ENCODE measurements around the gene RCC2.
"Not testable (repeated sequence)": the region's sequence is repeated elsewhere in the genome, so short reads cannot be mapped to it uniquely, and the experiment has no call there.

Gene RCC2

DNA sequence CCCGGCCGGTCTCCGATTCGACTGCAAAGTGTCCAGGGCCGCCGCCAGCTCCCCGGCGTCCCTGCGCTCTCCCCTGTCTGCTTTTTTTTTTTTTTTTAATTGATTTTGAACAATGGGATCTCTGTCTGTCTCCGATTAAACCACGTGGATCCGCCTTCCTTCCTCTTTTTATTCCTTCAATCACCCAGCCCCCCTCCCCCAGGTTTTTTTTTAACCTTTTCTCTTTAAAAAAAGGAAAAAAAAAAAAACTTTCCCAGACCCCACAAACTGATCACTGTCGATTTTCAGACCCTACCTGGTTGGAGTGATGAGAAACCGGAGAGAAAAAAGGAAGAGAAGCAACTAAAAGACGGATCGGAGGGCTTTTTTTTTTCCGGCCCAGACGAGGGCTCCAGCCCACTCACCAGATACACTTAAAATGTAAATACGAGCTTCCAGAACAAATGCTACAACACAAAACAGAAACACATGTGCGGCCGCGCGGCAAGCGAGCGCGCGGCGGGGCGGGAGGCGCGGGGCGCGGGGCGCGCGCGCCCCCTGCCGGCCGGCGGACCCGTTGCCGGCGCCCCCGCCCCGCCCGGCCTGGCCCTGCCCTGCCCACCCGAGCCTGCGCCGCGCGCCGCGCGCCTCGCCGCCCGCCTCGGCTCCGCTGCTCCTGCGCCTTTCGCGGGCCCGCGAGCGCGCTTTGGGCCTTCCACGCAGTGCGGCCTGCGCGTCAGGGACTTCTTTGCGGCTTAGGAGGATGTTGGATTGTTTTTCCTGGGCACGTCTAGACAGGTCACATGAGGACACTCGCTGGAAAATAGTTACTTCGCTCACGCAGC lies at the start of gene RCC2:
Gene RCC2 (minus strand): TSS at position 428 of the 824 bp plus-strand sequence. CDS start 1,163 bp downstream, outside the sequence.
- DNase-seq (ENCODE audit: low read depth) = peak; percentile 50

DNA sequence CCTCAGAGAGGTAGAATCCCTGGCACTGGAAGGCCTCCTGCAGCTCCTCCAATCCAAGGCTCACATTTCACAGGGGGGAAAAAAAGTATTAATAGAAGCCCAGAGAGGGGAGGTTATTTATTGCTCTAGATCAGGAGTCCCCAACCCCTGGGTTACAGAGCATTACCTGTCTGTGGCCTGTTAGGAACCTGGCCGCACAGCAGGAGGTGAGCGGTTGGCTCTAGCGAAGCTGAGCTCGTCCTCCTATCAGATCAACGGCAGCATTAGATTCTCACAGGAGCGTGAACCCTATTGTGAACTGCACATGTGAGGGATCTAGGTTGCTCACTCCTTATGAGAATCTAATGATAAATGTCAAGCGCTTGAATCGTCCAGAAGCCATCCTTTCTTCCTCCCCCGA lies 46.8 kb upstream of the RCC2 start:
- DNase-seq (ENCODE audit: low read depth) = no peak

DNA sequence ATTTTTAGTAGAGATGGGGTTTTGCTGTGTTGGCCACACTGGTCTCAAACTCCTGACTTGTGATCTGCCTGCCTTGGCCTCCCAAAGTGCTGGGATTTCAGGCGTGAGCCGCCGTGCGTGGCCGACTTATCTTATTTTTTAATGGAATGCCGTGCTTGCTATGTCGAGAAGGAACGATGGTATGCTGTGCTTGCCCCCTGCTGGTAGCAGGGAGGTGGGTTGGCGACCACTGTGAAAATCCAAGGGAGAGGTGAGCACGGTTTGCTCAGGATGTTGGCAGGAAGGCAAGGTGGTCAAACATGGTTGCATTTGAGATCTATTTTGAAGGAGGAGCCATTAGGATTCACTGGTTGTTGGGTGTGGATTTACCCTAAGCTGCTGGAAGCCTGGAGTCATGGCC lies 45.8 kb upstream of the RCC2 start:
- DNase-seq (ENCODE audit: low read depth) = no peak

DNA sequence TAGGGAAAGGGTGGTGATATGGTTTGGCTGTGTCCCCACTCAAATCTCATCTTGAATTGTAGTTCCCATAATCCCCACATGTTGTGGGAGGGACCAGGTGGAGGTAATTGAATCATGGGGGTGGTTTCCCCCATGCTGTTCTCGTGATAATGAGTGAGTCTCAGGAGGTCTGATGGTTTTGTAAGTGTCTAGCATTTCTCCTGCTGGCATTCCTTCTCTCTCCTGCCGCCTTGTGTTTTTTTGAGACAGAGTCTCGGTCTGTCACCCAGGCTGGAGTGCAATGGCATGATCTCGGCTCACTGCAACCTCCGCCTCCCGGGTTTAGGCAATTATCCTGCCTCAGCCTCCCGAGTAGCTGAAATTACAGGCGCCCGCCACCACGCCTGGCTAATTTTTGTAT lies 42.5 kb upstream of the RCC2 start:
- not testable (repeated sequence) for DNase-seq (ENCODE audit: low read depth)

DNA sequence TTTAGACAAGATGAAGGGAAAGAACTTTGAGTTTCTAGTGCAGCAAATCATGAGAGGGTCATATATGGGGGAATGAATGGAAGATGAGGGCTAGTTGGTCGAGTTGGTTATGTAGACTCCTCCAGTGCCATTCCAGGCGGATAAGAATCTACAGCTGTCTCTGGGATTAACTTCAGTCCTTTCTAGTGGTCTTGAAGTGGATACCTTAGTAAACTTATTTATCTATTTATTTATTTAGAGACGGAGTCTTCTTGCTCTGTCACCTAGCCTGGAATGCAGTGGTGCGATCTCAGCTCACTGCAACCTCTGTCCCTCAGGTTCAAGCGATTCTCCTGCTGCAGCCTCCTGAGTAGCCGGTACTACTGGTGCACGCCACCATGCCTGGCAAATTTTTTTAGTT lies 41.4 kb upstream of the RCC2 start:
- DNase-seq (ENCODE audit: low read depth) = no peak

DNA sequence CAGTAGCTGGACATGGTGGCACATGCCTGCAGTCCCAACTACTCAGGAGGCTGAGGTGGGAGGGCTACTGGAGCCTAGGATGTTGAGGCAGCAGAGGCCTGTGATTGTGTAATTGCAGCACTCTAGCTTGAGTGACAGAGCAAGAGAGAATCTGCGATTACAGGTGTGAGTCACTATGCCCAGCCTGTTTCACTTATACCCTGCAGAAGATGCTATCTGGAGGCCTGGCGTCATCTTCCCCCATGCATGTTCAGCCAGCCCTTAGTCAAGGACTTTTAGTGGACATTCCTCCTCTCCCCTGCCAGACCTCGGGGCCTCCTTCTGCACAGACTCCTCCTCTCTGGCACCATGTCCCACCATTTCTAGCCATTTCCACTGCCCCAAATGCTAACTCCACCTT lies 36.3 kb upstream of the RCC2 start:
- DNase-seq (ENCODE audit: low read depth) = no peak

DNA sequence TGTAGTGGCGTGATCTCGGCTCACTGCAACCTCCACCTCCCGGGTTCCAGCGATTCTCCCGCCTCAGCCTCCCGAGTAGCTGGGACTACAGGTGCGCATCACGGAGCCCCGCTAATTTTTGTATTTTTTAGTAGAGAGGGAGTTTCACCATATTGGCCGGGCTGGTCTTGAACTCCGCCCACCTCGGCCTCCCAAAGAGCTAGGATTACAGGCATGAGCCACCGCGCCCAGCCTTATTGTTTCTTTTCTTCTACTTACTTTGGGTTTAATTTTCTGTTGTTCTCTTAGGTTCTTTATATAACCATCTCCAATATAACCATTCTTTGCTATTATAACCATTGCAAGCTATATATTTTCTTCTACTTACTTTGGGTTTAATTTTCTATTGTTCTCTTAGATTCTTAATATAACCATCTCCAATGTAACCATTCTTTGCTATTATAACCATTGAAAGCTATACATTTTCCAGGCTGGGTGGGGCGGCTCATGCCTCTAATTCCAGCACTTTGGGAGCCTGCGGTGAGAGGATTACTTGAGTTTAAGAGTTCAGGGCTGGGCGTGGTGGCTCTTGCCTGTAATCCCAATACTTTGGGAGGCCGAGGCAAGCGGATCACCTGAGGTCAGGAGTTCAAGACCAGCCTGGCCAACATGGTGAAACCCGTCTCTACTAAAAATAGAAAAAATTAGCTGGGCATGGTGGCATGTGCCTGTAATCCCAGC lies 35.5 kb upstream of the RCC2 start:
- DNase-seq (ENCODE audit: low read depth) = not testable (repeated sequence)

DNA sequence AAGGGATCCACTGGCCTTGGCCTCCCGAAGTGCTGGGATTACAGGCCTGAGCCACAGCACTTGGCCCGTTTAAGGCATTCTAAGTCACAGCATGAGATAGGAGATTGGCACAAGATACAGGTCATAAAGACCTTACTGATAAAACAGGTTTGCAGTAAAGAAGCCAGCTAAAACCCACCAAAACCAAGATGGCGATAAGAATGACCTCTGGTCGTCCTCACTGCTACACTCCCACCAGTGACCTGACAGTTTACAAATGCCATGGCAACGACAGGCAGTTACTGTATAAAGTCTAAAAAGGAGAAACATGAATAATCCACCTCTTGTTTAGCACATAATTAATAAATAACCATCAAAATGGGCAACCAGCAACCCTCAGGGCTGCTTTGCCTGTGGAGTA lies 33.3 kb upstream of the RCC2 start:
- no peak for DNase-seq (ENCODE audit: low read depth)

DNA sequence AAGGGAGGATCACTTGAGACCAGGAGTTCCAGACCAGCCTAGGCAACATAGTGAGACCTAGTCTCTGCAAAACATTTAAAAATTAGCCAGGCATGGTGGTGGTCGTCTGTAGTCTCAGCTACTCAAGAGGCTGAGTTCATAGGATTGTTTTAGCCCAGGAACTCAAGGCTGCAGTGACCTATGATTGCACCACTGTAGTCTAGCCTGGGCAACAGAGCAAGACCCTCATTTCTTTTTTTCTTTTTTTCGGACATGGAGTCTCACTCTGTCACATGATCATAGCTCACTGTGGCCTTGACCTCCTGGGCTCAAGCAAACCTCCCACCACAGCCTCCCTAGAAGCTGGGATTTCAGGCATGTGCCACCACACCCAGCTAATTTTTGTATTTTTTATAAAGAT lies 31.9 kb upstream of the RCC2 start:
- DNase-seq (ENCODE audit: low read depth) = no peak

DNA sequence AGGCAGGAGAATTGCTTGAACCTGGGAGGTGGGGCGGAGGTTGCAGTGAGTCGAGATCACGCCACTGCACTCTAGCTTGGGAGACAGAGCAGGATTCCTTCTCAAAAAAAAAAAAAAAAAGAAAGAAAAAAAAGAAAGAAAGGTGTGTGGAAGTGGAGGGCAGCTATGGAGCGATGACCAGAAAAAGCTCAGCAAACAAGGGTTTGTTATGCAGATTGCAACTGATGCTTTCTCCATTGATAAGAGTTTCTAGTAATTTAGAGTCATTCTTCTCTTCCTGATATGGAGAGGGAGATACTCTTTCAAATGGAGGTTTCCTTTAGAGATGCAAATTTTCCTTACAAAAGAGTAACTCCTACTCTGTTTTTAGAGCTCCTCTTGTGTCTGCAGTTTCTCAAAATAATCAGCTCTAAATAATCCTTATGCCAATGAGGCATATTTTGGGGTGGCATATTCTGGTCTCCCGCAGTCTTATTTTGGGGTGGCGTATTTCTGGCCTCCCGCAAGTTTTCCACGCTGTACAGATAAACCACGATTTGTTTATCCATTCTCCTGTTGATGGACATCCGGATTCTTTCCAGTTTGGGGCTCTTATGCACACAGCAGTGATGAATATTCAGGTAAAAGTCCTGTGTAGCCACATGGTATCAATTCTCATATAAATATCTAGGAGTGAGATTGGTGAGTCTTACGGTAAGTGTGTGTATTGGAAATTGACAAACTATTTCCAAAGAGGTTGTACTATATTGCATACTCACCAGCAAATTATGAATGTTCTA lies 30.7 kb upstream of the RCC2 start:
- DNase-seq (ENCODE audit: low read depth) = no peak

DNA sequence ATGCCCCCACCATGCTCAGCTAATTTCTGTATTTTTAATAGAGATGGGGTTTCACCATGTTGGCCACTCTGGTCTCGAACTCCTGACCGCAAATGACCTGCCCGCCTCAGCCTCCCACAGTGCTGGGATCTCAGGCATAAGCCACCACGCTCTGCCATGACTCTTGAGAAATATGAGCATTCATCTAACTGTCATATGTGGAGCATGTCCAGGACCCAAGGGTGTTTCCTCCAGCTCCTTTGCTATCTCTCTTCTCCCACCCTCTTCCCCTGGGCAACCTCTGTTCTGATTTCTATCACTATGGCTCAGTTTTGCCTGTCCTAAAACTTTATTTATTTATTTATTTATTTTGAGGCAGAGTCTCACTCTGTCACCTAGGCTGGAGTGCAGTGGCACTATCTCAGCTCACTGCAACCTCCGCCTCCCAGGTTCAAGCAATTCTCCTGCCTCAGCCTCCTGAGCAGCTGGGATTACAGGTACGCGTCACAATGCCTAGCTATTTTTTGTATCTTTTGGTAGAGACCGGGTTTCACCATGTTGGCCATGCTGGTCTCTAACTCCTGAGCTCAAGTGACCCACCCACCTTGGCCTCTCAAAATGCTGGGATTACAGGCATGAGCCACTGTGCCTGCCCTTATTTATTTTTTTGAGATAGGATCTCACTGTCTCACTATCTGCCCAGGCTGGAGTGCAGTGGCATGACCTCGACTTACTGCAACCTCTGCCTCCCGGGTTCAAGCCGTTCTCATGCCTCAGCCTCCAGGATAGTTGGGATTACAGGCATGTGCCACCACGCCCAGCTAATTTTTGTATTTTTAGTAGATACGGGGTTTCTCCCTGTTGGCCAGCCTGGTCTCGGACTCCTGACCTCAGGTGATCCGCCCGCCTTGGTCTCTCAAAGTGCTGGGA lies 29.1 kb upstream of the RCC2 start:
- not testable (repeated sequence) for DNase-seq (ENCODE audit: low read depth)

DNA sequence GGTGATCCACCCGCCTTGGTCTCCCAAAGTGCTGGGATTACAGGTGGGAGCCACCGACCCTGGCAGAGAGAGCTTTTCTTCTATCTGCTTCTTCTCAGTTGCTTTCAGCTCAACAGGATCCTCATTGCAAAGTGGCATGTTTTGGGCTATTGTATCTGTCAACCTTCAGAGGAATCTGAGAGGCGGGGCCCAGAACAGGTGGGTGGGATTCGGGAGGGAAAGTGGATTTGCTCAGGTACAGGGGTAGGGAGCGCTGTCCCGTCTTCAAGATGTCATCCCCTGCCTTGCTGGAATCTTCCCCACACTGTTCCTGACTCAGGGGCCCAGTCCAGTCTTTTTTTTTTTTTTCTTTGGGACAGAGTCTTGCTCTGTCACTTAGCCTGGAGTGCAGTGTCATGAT lies 26.9 kb upstream of the RCC2 start:
- DNase-seq (ENCODE audit: low read depth) = no peak

DNA sequence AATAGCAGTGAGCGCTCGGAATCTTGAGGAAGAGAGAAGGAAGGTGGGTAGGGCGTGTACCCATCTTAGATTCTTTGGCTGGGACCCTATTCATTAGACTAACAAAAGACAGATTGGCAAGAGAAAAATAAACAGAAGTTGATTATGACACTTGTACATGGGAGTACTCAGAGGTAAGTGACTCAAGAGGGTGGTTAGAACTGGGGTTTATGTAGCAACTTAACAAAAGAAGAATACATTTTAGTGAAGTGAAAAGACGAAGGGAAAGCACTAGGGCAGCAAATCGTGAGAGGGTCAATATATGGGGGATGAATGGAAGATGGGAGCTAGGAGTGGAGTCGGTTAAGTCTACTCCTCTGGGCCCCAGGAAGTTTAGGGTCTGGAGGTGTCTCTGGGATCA lies 25.8 kb upstream of the RCC2 start:
- no peak for DNase-seq (ENCODE audit: low read depth)

DNA sequence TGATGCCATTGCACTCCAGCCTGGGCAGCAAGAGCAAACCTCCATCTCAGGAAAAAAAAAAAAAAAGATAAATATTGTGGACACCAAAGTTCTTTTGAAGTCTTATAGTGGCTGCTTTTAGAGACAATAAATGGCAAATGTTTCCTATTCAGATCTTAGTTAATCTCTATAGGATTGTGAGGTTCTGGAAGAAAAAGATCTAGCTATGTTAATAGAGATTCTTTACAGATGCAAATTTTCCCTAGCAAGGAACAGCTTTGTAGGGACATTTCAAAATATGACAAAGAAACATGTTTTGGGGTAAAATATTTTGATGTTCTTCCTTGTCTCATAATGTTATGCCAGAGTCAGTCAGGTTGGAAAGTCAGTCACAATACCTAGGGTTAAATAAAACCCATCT lies 24.5 kb upstream of the RCC2 start:
- DNase-seq (ENCODE audit: low read depth) = no peak

DNA sequence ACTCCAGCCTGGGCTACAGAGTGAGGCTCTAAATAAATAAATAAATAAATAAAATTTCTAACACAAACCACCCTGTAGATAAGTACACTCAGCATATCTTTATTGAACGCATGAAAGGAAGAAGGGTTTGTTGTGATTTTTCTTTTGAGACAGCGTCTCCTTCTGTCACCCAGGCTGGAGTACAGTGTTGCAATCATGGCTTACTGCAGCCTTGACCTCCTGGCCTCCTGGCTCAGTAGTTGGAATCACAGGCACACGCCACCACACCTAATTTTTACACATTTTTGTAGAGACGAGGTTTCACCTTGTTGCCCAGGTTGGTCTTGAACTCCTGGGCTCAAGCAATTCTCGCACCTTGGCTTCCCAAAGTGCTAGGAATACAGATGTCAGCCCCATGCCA lies 23.2 kb upstream of the RCC2 start:
- DNase-seq (ENCODE audit: low read depth) = no peak

DNA sequence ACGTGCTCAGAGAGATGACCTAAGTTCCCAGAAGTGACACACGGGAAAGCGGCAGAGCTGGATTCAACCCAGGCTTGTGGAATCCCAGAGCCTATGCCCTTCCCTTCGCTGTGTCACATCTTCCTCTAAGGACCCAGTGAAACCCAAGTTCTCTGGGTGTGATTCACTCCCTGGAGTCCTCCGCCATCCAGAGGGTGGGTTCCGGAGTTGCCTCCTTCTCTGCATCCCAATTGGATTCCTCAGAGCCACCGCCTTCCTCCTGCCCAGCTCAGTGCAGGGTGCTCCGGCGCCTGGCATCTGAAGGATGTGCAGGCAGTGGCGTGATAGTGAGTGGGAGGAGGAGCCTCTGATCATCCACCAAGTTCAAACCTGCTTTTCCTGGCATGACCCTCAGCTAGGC lies 20.7 kb upstream of the RCC2 start:
- DNase-seq (ENCODE audit: low read depth) = no peak

DNA sequence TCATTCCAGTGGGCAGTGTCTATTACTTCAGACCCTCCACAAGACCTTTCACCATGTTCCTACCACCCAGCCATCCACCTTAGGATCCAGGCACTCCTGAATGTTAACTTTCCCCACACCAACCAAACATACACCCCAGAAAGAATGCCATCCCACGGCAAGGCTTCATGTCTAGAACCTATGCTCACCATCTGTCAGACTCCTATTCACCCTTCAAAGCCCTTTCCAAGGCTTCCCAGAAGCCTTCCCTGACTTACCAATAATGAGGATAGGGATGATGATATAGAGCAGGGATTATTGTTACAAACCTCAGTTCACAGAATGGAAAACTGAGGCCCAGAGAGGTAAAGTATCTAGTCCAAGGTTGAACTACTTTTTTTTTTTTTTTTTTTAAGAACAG lies 19.3 kb upstream of the RCC2 start:
- no peak for DNase-seq (ENCODE audit: low read depth)

DNA sequence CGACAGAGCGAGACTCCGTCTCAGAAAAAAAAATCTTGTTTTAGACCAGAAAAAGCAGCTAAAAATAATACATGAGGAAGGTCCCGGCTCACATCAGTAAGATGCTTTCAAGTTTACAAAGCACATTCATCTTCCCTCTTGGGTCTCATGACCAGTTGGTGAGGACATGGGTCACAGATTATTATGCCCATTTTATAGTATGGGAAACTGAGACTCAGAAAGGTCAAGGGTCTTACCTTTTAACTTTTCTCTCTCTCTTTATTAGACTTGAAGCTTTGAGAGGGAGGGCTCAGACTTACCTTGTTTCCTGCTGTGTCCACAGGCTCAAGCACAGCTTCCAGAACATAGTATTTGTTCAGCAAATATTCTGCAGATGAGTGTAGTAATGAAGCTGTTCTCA lies 13.2 kb upstream of the RCC2 start:
- DNase-seq (ENCODE audit: low read depth) = no peak

DNA sequence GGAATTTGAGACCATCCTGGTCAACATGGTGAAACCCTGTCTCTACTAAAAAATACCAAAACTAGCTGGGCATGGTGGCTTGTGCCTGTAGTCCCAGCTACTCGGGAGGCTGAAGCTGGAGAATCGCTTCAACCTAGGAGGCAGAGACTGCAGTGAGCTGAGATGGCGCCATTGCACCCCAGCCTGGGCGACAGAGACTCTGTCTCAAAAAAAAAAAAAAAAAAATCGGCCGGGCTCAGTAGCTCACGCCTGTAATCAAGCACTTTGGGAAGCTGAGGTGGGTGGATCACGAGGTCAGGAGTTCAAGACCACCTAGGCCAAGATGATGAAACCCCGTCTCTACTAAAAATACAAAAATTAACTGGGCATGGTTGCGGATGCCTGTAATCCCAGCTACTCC lies 12.7 kb upstream of the RCC2 start:
- DNase-seq (ENCODE audit: low read depth) = not testable (repeated sequence)

DNA sequence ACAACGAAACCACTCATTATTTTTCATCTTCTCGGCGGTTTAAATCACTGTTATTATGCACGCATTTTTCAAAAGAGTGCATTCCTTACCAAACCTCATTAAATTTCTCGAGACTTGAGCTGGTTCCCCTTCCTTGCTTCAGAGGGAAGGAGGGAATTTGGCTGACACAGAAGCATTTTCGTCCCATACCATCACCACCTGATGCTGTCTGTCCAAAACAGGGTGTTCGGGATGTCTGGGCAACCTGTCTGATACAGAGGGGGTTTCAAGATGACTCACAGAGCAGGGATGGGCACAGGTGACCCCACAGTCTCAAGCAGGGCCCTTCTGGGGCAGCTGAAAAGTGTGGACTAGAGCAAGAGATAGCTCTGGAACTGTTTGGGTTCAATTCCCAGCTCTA lies 12.3 kb upstream of the RCC2 start:
- DNase-seq (ENCODE audit: low read depth) = no peak

DNA sequence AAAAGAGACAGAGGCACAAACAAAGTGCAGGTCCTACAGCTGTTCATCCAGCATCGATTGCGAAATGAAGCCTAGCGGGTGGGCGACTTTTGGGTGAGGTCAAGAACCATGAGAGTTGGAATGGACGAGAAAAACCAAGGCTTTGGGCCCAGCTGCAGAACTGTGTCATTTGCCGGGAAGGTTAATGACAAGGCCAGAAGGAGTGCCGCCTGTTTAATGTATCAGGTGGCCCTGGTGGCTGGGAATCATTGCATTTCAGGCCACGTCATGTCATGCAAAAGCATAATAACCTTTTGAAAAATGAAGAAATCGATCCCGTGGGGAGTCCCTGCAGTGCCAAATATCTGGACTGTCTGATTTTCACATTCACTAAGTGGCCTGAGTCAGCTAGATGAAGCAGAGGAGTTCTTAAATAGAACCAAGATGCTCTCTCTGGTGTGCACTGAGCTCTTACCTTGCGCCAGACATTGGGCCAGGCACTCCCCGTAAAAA lies 8.1 kb upstream of the RCC2 start:
- no peak for DNase-seq (ENCODE audit: low read depth)

DNA sequence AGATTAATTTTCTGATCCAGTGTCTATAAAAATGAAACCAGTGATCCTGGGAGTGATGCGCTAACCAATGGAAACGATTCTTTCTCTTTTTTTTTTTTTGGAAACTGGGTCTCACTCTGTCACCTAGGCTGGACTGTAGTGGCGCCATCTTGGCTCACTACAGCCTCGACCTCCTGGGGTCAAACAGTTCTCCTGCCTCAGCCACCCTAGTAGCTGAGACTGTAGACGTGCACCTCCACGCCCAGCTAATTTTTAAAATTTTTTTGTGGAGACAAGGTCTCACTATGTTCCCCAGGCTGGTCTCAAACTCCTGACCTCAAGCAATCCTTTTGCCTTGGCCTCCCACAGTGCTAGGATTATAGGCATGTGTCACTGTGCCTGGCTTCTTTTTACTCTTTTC lies 3.4 kb upstream of the RCC2 start:
- DNase-seq (ENCODE audit: low read depth) = no peak
